Trophoblast cell (in vitro differentiated cells and primary cell): ENCODE data around the gene TTC24.

ENCODE experiments used
- DNase-seq, 2 donors: peaks; one replicate each; pipeline ENCODE4 v3.0.0-alpha.2; 2016
- H2AFZ ChIP-seq: 2 replicates; pipeline ENCODE4 v1.6.1; 2013; ENCODE audit warnings: low read length, moderate library complexity, mild to moderate bottlenecking; ENCODE audit not compliant: insufficient read depth, poor library complexity
- H2AK5ac ChIP-seq: 2 replicates; pipeline ENCODE4 v1.6.1; 2013; ENCODE audit warnings: mild to moderate bottlenecking, low read length
- H2BK120ac ChIP-seq: 2 replicates; pipeline ENCODE4 v1.6.1; 2013; ENCODE audit warnings: low read length, mild to moderate bottlenecking, moderate library complexity; ENCODE audit not compliant: insufficient read depth, poor library complexity
- H2BK12ac ChIP-seq: 2 replicates; pipeline ENCODE4 v1.6.1; 2013; ENCODE audit warnings: mild to moderate bottlenecking, low read length, moderate library complexity
- H2BK5ac ChIP-seq: 2 replicates; pipeline ENCODE4 v1.6.1; 2013; ENCODE audit warnings: low read length, low read depth, moderate library complexity, mild to moderate bottlenecking; ENCODE audit not compliant: poor library complexity
- H3K14ac ChIP-seq: 2 replicates; pipeline ENCODE4 v1.6.1; 2013; ENCODE audit warnings: mild to moderate bottlenecking, low read length
- H3K18ac ChIP-seq: 2 replicates; pipeline ENCODE4 v1.6.1; 2013; ENCODE audit warnings: mild to moderate bottlenecking, low read length
- H3K23ac ChIP-seq: 2 replicates; pipeline ENCODE4 v1.6.1; 2013; ENCODE audit warnings: low read length
- H3K27ac ChIP-seq: 2 replicates; pipeline ENCODE4 v1.5.1; 2013; ENCODE audit warnings: low read depth, mild to moderate bottlenecking, inconsistent platforms, low read length, moderate library complexity
- H3K27me3 ChIP-seq: 2 replicates; pipeline ENCODE4 v1.6.1; 2013; ENCODE audit warnings: inconsistent platforms, mild to moderate bottlenecking, low read length, moderate library complexity; ENCODE audit not compliant: insufficient read depth
- H3K36me3 ChIP-seq, 2 experiments: 1 replicate in 1 of 2; 2 replicates in 1 of 2; pipeline ENCODE4 v1.6.1; 2013; ENCODE audit warnings: low read length in 2 of 2, mild to moderate bottlenecking in 2 of 2, moderate library complexity in 1 of 2; ENCODE audit not compliant: insufficient read depth in 2 of 2, control insufficient read depth in 1 of 2
- H3K4ac ChIP-seq: 2 replicates; pipeline ENCODE4 v1.6.1; 2013; ENCODE audit warnings: low read depth, mild to moderate bottlenecking, low read length, moderate library complexity
- H3K4me1 ChIP-seq, 2 experiments: 1 replicate in 1 of 2; 2 replicates in 1 of 2; pipeline ENCODE4 v1.6.1; 2013; ENCODE audit warnings: low read length in 2 of 2, mild to moderate bottlenecking in 2 of 2, moderate library complexity in 1 of 2; ENCODE audit not compliant: insufficient read depth in 2 of 2, control insufficient read depth in 1 of 2
- H3K4me2 ChIP-seq: 2 replicates; pipeline ENCODE4 v1.6.1; 2013; ENCODE audit warnings: inconsistent platforms, mild to moderate bottlenecking, low read length, moderate library complexity
- H3K4me3 ChIP-seq: 2 replicates; pipeline ENCODE4 v1.5.1; 2013; ENCODE audit warnings: mild to moderate bottlenecking, low read depth, low read length, inconsistent platforms
- H3K79me1 ChIP-seq: one replicate; pipeline ENCODE4 v1.6.1; 2013; ENCODE audit warnings: low read length
- H3K79me2 ChIP-seq: 2 replicates; pipeline ENCODE4 v1.6.1; 2013; ENCODE audit warnings: low read length, mild to moderate bottlenecking; ENCODE audit not compliant: control insufficient read depth, insufficient read depth, poor library complexity
- H3K9ac ChIP-seq: 2 replicates; pipeline ENCODE4 v1.6.1; 2013; ENCODE audit warnings: mild to moderate bottlenecking, low read length
- H3K9me3 ChIP-seq: 2 replicates; pipeline ENCODE4 v1.6.1; 2013; ENCODE audit warnings: low read depth, mild to moderate bottlenecking, control low read depth, inconsistent platforms, low read length; ENCODE audit not compliant: insufficient read depth
- H4K12ac ChIP-seq: 2 replicates; pipeline ENCODE4 v1.6.1; 2013; ENCODE audit warnings: low read depth, mild to moderate bottlenecking, low read length, moderate library complexity
- H4K8ac ChIP-seq: 2 replicates; pipeline ENCODE4 v1.6.1; 2013; ENCODE audit warnings: low read depth, mild to moderate bottlenecking, low read length, moderate library complexity
- H4K91ac ChIP-seq: one replicate; pipeline ENCODE4 v1.6.1; 2013; ENCODE audit warnings: low read depth, mild to moderate bottlenecking, low read length, moderate library complexity
- WGBS: extraction: QIAGEN DNeasy Blood & Tissue Kit; methylation state at CpG from one replicate; pipeline ENCODE4 v1.1.7; 2013; ENCODE audit warnings: missing lambda C conversion rate; ENCODE audit not compliant: insufficient read length, insufficient coverage; ENCODE audit errors: extremely low coverage; 5-methylcytosine and 5-hydroxymethylcytosine counted together

TTC24 gene

DNA sequence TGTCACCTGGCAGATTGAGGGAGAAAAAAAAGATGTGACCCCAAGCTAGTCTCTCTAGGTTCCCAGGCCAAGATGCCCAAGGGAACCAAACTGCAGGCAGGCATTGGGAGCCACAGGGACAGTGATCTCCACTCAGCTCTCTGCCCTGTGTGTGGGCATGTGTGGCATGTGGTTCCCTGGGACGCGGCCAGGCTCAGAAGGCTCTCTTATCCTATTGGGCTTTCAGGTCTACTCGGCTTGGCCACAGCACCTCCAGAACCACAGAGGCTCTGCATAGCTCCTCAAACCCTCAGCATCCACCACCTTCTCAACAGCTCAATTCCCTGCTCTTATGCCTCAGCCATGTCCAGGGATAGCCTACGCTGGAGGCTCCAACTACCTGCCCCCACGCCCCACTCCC is 29.2 kb upstream of the TTC24 start:
- no peak overlapping the region for H3K27ac ChIP-seq
- H3K14ac ChIP-seq: no peak overlapping the region
- H3K23ac ChIP-seq: no peak overlapping the region
- no peaks in the 10 kb centered on the region for H3K27me3 ChIP-seq
- no peak overlapping the region for H3K4ac ChIP-seq
- H2AK5ac ChIP-seq: no peak overlapping the region
- peak overlapping the region; percentile 20 for H4K12ac ChIP-seq
- H2BK12ac ChIP-seq: no peak overlapping the region
- no peak overlapping the region for H2BK5ac ChIP-seq
- no CpG with 5 or more reads among the region's 5 CpGs for WGBS
- no peak overlapping the region for H3K18ac ChIP-seq
- H3K36me3 ChIP-seq: peaks cover 36 to 52% of the 10 kb centered on the region in 2 experiments
- peak overlapping the region; percentile 18 for H3K4me3 ChIP-seq
- H2BK120ac ChIP-seq: no peak overlapping the region
- H4K8ac ChIP-seq: no peak overlapping the region
- no peak overlapping the region for H3K4me2 ChIP-seq
- DNase-seq: no peak
- no peaks in the 10 kb centered on the region for H3K79me2 ChIP-seq
- no peaks in the 10 kb centered on the region for H3K9me3 ChIP-seq
- H3K4me1 ChIP-seq: peaks cover 5 to 8% of the 10 kb centered on the region in 2 experiments
- H3K79me1 ChIP-seq: no peaks in the 10 kb centered on the region
- no peak overlapping the region for H3K9ac ChIP-seq
- no peak overlapping the region for H2AFZ ChIP-seq
- H4K91ac ChIP-seq: no peak overlapping the region

DNA sequence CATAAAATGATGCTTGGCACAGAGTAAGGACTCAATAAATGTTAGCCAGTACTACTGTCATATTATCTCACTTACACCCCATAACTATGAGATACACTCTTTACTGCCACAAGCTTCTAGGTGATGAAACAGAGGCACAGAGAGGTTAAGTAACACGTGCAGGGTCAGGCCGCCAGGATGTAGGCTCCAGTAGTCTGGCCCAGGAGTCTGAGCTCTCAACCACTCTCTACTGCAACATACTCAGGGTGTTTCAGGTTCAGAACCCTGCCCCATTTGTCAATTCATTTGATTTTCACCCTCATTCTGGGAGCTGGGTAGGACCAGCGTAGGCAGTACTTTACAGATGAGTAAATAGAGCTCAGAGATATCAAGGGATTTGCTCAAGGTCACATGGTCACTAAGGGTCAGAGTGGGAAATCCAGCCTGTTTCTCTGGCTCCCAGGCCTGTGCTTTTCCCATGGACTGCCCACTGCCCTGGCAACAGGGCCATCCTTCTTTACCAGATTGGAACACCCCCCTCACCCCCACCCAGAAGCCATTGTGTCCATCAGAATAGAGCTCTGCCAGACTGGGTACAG is 28.4 kb upstream of the TTC24 start:
- Histone ChIP-seq H4K8ac (no peak overlapping the region), H2BK5ac (no peak overlapping the region), H2BK12ac (no peak overlapping the region), H2AK5ac (no peak overlapping the region), H3K4me1 (peaks cover 5 to 8% of the 10 kb centered on the region in 2 experiments), H3K27ac (no peak overlapping the region), H3K9me3 (no peaks in the 10 kb centered on the region), H3K79me1 (no peaks in the 10 kb centered on the region), H3K23ac (no peak overlapping the region), H4K12ac (no peak overlapping the region), H3K9ac (no peak overlapping the region), H3K4me2 (no peak overlapping the region), H4K91ac (no peak overlapping the region), H3K14ac (no peak overlapping the region), H2BK120ac (no peak overlapping the region), H2AFZ (no peak overlapping the region), H3K79me2 (no peaks in the 10 kb centered on the region), H3K36me3 (peaks cover 38 to 53% of the 10 kb centered on the region in 2 experiments), H3K4ac (no peak overlapping the region), H3K4me3 (no peak overlapping the region), H3K18ac (no peak overlapping the region), H3K27me3 (no peaks in the 10 kb centered on the region)
- WGBS: no CpG with 5 or more reads among the region's 3 CpGs
- no peak for DNase-seq

DNA sequence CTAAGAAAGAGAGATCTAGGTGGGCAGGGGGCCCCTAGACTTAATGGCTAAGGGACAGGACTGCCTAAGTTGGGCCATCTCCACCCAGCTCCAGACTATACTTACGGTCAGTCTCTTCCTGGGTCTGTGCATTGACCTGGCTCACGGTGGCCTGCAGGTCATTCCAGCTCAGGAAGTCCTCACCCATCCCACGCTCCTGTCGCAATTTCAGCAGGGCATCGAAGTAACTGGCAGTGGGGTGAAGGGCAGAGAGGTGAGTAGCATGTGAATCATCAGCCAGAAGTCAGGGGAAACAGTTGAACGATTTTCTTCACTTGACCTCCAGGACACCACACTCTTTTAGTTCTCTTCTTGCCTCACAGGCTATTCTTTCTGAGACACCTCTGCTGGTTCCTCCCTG is 27.7 kb upstream of the TTC24 start:
- H4K8ac ChIP-seq: no peak overlapping the region
- H3K9me3 ChIP-seq: no peaks in the 10 kb centered on the region
- no peak overlapping the region for H3K27ac ChIP-seq
- no peak overlapping the region for H3K4me3 ChIP-seq
- no peak overlapping the region for H2AFZ ChIP-seq
- no peaks in the 10 kb centered on the region for H3K79me1 ChIP-seq
- H3K4me1 ChIP-seq: peaks cover 5 to 8% of the 10 kb centered on the region in 2 experiments
- no peaks in the 10 kb centered on the region for H3K27me3 ChIP-seq
- no peak overlapping the region for H2BK5ac ChIP-seq
- H3K79me2 ChIP-seq: no peaks in the 10 kb centered on the region
- no peak overlapping the region for H3K4me2 ChIP-seq
- no peak overlapping the region for H3K18ac ChIP-seq
- no peak overlapping the region for H4K91ac ChIP-seq
- no peak overlapping the region for H2AK5ac ChIP-seq
- no peak overlapping the region for H3K4ac ChIP-seq
- H2BK120ac ChIP-seq: no peak overlapping the region
- H3K9ac ChIP-seq: no peak overlapping the region
- WGBS: no CpG with 5 or more reads among the region's 6 CpGs
- peaks cover 39 to 55% of the 10 kb centered on the region in 2 experiments for H3K36me3 ChIP-seq
- no peak overlapping the region for H3K23ac ChIP-seq
- no peak overlapping the region for H4K12ac ChIP-seq
- DNase-seq: peak; percentile 59 to 63
- no peak overlapping the region for H3K14ac ChIP-seq
- H2BK12ac ChIP-seq: no peak overlapping the region

DNA sequence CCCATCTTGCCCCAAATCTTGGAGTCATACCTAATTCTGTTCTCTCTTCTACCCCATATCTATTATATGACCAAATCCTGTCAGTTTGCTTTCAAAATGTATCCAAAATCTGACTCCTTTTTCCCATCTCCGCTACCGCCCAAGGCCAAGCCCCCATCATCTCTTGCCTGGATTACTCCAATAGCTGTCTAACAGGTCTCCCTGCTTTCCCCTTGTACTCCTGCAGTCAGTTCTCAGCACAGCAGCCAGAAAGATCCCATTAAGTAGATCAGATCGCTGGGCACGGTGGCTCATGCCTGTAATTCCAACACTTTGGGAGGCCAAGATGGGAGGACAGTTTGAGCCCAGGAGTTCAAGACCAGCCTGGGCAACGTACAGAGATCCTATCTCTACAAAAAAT is 27.0 kb upstream of the TTC24 start:
- Histone ChIP-seq H3K18ac (no peak overlapping the region), H3K79me1 (no peaks in the 10 kb centered on the region), H2BK5ac (no peak overlapping the region), H3K4me1 (peaks cover 5 to 8% of the 10 kb centered on the region in 2 experiments), H3K36me3 (peaks cover 35 to 51% of the 10 kb centered on the region in 2 experiments), H3K27me3 (no peaks in the 10 kb centered on the region), H3K4ac (no peak overlapping the region), H3K9ac (no peak overlapping the region), H3K27ac (no peak overlapping the region), H4K91ac (no peak overlapping the region), H3K4me2 (no peak overlapping the region), H3K9me3 (no peaks in the 10 kb centered on the region), H4K12ac (no peak overlapping the region), H3K23ac (no peak overlapping the region), H2BK120ac (no peak overlapping the region), H3K4me3 (no peak overlapping the region), H3K14ac (no peak overlapping the region), H2AK5ac (no peak overlapping the region), H2BK12ac (no peak overlapping the region), H2AFZ (no peak overlapping the region), H4K8ac (no peak overlapping the region), H3K79me2 (no peaks in the 10 kb centered on the region)
- WGBS: no CpG with 5 or more reads among the region's 5 CpGs
- peak; percentile 93 to 97 for DNase-seq
